GM12892 (cell line): ENCODE results near the gene MINDY3. TPM values are rescaled to one million over a fixed set of nuclear protein-coding genes. Genes with fewer than 3 reads are reported as not detected.
"Not testable (repeated sequence)": the region's sequence is repeated elsewhere in the genome, so short reads cannot be mapped to it uniquely, and the experiment has no call there.

Experiments used
- DNase-seq: peaks from one replicate; pipeline ENCODE4 v3.0.0; 2011; ENCODE audit not compliant: insufficient read length
- FAIRE-seq: peaks from 2 replicates; lab custom pipeline; 2011; peaks lifted over from hg19 to GRCh38; lab: Jason Lieb, UNC
- POLR2A ChIP-seq: IDR thresholded peaks from 2 replicates; pipeline ENCODE4 v1.6.1; 2011; ENCODE audit warnings: low read depth, low read length, control low read depth
- POLR2AphosphoS5 ChIP-seq: IDR thresholded peaks from 2 replicates; pipeline ENCODE4 v1.6.1; 2011; ENCODE audit warnings: low read depth, low read length, control low read depth
- TAF1 ChIP-seq: IDR thresholded peaks from 2 replicates; pipeline ENCODE4 v1.6.1; 2011; ENCODE audit warnings: low read depth, mild to moderate bottlenecking, control low read depth, low read length, borderline replicate concordance
- polyA plus RNA-seq: library from polyadenylated mRNA; unstranded; fragments of >200 nt; gene quantifications from one replicate; pipeline ENCODE4 v1.2.1, GENCODE V29; 2012; ENCODE audit warnings: missing spikeins, inconsistent platforms; ENCODE audit not compliant: missing spikeins

The MINDY3 gene
- polyA plus RNA-seq: 12.4 TPM

DNA sequence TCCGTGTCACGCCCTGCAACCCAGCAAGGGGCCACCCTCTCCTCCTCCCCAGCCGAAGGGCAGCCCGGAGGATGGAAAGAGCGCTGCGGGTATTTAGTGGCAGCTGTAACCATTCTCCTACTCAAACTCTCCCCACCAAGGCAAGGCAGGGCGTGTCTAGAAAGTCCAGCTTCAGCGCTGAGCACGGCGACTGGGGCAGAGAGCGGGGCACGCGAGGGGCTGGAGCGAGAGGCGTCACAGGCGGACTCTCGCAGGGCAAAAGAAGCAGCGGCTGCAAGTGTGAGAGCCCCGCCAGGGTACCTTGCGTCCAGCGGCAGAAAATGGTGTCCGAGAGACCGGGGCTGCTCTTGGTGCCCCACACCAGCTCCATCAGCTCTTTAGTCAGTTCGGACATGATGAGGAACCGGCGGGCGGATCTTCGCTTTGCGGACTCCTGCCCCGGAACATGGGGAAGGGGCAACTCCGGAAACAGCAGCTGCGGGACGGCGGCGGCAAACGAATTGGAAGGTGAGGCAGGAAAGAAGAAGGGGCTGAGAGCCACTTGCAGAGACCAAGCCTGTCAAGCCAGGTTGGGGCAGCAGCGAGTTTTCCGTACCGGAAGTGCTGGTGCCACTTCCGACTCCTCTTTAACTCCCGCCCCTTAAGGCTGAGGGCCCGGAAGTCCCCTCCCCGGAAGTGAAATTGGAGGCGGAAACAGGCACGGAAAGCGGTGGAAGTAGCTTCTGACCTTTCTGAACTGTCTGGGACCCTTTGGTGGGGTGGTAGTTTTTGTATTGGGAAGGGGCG lies at the start of gene MINDY3:
MINDY3 (minus strand) TSS at position 602 of the 786 bp plus-strand sequence; CDS start at position 394, 208 bp downstream.
- peak; percentile 33 for DNase-seq
- TF ChIP-seq POLR2A: peak; percentile 59; the same call in 1 of the 2 replicates
- 0 out of 2 replicates have a peak, but pooled peaks have one; percentile 31 for TF ChIP-seq POLR2AphosphoS5
- no peak for TF ChIP-seq TAF1
- FAIRE-seq: peak; percentile 92

- TF ChIP-seq POLR2A (no peak), POLR2AphosphoS5 (no peak), TAF1 (no peak)
These were observed 41.6 kb upstream of the MINDY3 start for GRCh38 chr10:15901889-15902288.

DNA sequence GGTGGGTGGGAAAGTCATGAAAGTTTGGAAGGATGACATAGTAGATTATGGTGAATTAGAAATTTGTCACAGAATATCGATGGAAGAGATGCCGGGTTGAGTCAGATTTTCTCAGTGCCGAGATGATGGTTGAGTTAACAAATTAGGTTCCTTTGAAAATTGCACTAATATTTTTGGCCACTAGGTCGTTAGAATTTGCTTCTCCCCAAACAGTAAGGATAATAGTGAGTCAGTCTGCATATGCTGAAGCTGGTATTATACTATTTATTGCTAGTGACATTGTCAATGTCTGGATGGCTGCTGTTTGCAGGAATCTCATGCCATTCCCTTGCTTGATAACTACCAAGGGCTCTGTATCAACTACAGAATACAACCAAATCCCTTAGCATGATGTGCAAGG lies 37.7 kb upstream of the MINDY3 start:
- FAIRE-seq: no peak

More at GRCh38 chr10:15901889-15902288, 41.6 kb upstream of the MINDY3 start:
- no peak for DNase-seq
- FAIRE-seq: no peak

DNA sequence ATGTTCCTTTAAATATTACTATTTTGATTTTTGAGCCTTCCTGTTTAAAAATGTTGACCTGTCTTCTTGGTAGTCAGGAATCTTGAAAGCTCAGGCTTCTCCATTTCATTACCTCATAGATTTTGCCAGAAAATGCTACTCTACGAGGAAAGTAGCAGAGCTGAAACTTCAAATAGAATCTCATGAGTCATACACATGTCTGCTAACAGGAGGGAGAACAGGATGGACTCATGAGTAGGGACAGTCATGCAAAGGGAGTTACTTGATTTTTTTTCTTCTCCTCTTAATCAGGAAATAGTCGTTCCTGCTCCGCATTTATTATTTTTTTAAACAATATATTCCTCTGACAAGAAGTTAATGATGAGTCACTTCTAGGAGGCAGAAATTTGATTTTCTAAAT lies 37.0 kb upstream of the MINDY3 start:
- FAIRE-seq (no peak), DNase-seq (no peak)
- TF ChIP-seq TAF1 (no peak), POLR2AphosphoS5 (no peak), POLR2A (no peak)

More for the DNA sequence above, 37.7 kb upstream of the MINDY3 start:
- TF ChIP-seq TAF1: no peak
- no peak for TF ChIP-seq POLR2A
- TF ChIP-seq POLR2AphosphoS5: no peak
- DNase-seq: no peak

GRCh38 chr10:15896654-15897053 lies 36.3 kb upstream of the MINDY3 start:
- FAIRE-seq: no peak
- no peak for DNase-seq
- no peak for TF ChIP-seq TAF1
- no peak for TF ChIP-seq POLR2A
- TF ChIP-seq POLR2AphosphoS5: no peak

- no peak for FAIRE-seq
- no peak for DNase-seq
- TF ChIP-seq POLR2A (no peak), TAF1 (no peak), POLR2AphosphoS5 (no peak)
These were observed 24.1 kb upstream of the MINDY3 start for GRCh38 chr10:15884447-15884846.

GRCh38 chr10:15881542-15881941 lies 21.2 kb upstream of the MINDY3 start:
- TF ChIP-seq POLR2AphosphoS5 (no peak), POLR2A (no peak), TAF1 (no peak)
- DNase-seq (no peak), FAIRE-seq (no peak)

DNA sequence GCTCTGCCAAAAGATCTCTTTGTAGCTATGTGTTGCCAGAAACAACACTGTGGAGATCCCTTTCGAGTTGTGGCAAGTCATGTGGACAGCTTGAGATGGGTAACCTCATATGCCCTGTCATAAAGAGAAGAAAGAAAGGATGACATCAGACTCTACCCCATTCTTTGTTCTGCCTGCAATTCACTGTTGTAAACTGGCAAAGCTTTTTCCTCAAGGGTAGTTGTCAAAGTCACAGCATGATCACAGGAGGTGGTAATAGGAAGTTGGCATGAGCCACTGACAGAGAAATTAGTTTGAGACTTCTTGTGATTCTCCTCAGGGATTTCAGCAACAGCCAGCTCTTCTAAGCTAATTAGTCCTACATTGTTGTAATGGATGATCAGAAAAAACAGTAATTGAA lies 19.4 kb upstream of the MINDY3 start:
- DNase-seq (no peak), FAIRE-seq (no peak)
- TF ChIP-seq POLR2A: no peak

DNA sequence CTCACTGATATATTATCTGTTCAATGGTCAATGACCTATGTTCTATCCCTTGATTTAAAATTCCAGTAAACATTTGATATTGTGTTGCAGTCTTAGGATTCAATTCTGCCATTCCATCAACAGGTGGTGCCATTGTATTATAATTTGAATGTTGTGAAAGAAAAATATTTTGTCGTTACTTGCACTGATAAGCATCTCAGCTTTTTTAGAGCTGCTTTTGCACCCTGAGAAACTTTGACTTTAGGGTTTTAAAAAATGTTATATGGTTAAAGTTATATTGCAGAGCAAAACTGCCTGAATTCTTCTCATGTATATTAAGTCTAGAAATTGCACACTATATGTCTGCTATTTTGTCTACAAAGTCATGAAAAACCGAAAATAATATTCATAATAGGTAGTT lies 18.8 kb upstream of the MINDY3 start:
- no peak for TF ChIP-seq POLR2AphosphoS5
- DNase-seq: no peak
- peak; percentile 50 for FAIRE-seq

DNA sequence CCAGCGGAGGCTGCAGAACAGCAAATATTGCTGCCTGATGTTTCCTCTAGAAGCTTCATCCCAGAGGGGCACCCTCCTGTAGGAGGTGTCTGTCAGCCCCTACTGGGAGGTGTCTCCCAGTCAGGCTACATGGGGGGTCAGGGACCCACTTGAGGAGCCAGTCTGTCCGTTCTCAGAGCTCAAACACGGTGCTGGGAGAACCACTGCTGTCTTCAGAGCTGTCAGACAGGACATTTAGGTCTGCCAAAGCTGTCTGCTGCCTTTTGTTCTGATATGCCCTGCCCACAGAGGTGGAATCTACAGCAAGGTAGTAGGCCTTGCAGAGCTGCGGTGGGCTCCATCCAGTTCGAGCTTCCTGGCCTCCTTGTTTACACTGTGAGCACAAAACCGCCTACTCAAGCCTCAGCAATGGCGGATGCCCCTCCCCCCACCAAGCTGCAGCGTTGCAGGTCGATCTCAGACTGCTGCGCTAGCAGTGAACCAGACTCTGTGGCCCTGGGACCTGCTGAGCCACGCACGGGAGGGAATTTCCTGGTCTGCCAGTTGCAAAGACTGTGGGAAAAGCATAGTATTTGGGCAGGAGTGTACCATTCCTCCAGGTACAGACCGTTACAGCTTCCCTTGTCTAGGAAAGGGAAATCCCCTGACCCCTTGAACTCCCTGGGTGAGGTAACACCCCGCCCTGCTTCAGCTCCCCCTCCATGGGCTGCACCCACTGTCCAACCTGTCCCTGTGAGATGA lies 17.7 kb upstream of the MINDY3 start:
- no peak for TF ChIP-seq POLR2AphosphoS5
- no peak for TF ChIP-seq TAF1
- TF ChIP-seq POLR2A: no peak
- DNase-seq: no peak
- no peak for FAIRE-seq

GRCh38 chr10:15876274-15876673 lies 16.0 kb upstream of the MINDY3 start:
- DNase-seq, FAIRE-seq: not testable (repeated sequence)

DNA sequence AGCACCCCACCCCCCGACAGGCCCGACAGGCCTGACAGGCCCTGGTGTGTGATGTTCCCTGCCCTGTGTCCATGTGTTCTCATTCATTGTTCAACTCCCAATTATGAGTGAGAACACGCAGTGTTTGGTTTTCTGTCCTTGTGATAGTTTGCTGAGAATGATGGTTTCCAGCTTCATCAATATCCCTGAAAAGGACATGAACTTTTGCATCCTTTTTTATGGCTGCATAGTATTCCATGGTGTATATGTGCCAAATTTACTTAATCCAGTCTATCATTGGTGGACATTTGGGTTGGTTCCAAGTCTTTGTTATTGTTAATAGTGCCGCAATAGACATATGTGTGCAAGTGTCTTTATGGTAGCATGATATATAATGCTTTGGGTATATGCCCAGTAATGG lies 12.3 kb upstream of the MINDY3 start:
- not testable (repeated sequence) for FAIRE-seq, DNase-seq

GRCh38 chr10:15871823-15872222 lies 11.5 kb upstream of the MINDY3 start:
- no peak for FAIRE-seq
- DNase-seq: no peak
- TF ChIP-seq POLR2A (no peak), TAF1 (no peak), POLR2AphosphoS5 (no peak)

DNA sequence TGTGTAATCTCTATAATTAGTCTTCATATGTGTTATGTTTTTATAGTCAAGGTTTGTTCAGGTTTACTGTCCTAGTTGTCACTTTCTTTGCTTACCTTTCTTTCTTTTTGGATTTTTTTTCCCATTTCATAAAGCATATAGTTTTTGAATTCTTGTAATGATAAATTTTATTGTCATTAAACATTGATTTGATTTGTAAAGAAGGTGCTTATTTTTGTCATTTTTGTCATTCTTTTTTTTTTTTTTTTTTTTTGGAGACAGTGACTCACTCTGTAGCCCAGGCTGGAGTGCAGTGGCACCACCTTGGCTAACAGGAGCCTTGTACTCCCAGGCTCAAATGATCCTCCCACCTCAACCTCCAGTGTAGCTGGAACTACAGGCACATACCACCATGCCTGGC lies 9.6 kb upstream of the MINDY3 start:
- DNase-seq: no peak
- FAIRE-seq: no peak
- TF ChIP-seq POLR2A (no peak), POLR2AphosphoS5 (no peak)
